Natural killer cell (primary cell): ENCODE data around the gene KCNE2. TPM values are rescaled to one million over a fixed set of nuclear protein-coding genes. Genes with fewer than 3 reads are reported as not detected.
"Not testable (repeated sequence)": the region's sequence is repeated elsewhere in the genome, so short reads cannot be mapped to it uniquely, and the experiment has no call there.

ENCODE experiments used
- ATAC-seq, 3 donors: fragments of 150-1000 bp in 2 of 3; fragments of 200-7000 bp in 1 of 3; cut with Tn5 transposase; 1 replicate in 1 of 3; 2 replicates in 2 of 3; pipeline ENCODE4 v1.10.0; 2021; ENCODE audit warnings: mild to moderate bottlenecking in 2 of 3, moderate library complexity in 2 of 3
- DNase-seq, 2 donors: peaks; one replicate each; pipeline versions ENCODE4 v3.0.0 to v3.0.0-alpha.2; 2013 to 2021; ENCODE audit warnings: mixed read lengths in 1 of 2
- H3K27ac ChIP-seq: one replicate; pipeline ENCODE4 v1.5.1; 2013; ENCODE audit warnings: mild to moderate bottlenecking, low read length
- H3K27me3 ChIP-seq: one replicate; pipeline ENCODE4 v1.6.1; 2013; ENCODE audit warnings: low read length; ENCODE audit not compliant: control insufficient read depth, insufficient read depth
- H3K36me3 ChIP-seq: one replicate; pipeline ENCODE4 v1.6.1; 2013; ENCODE audit warnings: low read length; ENCODE audit not compliant: control insufficient read depth, insufficient read depth
- H3K4me1 ChIP-seq: one replicate; pipeline ENCODE4 v1.6.1; 2013; ENCODE audit warnings: low read length; ENCODE audit not compliant: control insufficient read depth, insufficient read depth
- H3K4me3 ChIP-seq: one replicate; pipeline ENCODE4 v1.5.1; 2013; ENCODE audit warnings: low read length
- H3K9me3 ChIP-seq: one replicate; pipeline ENCODE4 v1.6.1; 2013; ENCODE audit warnings: low read length; ENCODE audit not compliant: control insufficient read depth, insufficient read depth
- H3K27ac Mint-ChIP-seq, 2 donors: one replicate each; pipeline ENCODE4 v1.8.0; 2022; ENCODE audit warnings: mild to moderate bottlenecking in 2 of 2, mixed read lengths in 2 of 2, moderate library complexity in 1 of 2
- H3K27me3 Mint-ChIP-seq, 2 donors: one replicate each; pipeline ENCODE4 v1.8.0; 2022; ENCODE audit warnings: low read depth in 2 of 2, mixed read lengths in 2 of 2
- H3K36me3 Mint-ChIP-seq: one replicate; pipeline ENCODE4 v1.8.0; 2022; ENCODE audit warnings: mixed read lengths
- H3K4me1 Mint-ChIP-seq, 2 donors: one replicate each; pipeline ENCODE4 v1.8.0; 2022; ENCODE audit warnings: mixed read lengths in 2 of 2
- H3K4me3 Mint-ChIP-seq: one replicate; pipeline ENCODE4 v1.8.0; 2022; ENCODE audit warnings: mild to moderate bottlenecking, moderate library complexity, mixed read lengths
- H3K9me3 Mint-ChIP-seq, 2 donors: one replicate each; pipeline ENCODE4 v1.8.0; 2022; ENCODE audit warnings: mixed read lengths in 2 of 2
- WGBS: methylation state at CpG from one replicate; pipeline ENCODE4 v1.1.7; 2013; ENCODE audit warnings: missing lambda C conversion rate; ENCODE audit not compliant: insufficient coverage; 5-methylcytosine and 5-hydroxymethylcytosine counted together
- intact Hi-C: fragments of 100-400 bp; cut with micrococcal nuclease; formaldehyde crosslinking; loops from one replicate; pipeline ENCODE4 v1.14.2; 2022
- total RNA-seq, 4 donors: library from RNA; stranded (reverse); fragments of 120-200 nt in 1 of 4; gene quantifications; one replicate each; pipeline versions ENCODE4 v1.2.3 to v1.2.4, GENCODE V29; 2013 to 2022

Gene KCNE2
- total RNA-seq, 3 donors from 2014 or later (not counting 1 experiment from before 2014, with no cell fraction given): 0.60 TPM; not detected in 2

DNA sequence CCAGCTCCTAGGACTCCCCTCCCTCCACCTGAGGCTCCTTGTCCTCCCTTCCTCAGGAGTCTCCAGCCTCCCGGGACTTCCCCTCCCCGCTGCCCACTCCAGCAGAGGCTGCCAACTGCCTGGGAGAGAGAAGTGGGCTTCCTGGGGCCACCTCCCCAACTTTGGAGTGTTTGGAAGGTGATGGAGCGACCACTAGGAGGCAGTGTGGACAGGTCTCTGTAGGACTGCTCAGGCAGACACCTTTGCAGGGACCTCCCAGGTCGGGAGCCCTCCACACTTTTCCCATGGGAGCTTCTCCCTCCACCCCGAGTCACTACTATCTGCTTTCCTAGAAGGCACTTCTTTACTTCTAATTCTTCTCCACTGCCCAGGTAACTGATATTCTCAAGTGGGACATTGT lies 40.9 kb downstream of the KCNE2 start:
- intact Hi-C loops: not testable (repeated sequence)

DNA sequence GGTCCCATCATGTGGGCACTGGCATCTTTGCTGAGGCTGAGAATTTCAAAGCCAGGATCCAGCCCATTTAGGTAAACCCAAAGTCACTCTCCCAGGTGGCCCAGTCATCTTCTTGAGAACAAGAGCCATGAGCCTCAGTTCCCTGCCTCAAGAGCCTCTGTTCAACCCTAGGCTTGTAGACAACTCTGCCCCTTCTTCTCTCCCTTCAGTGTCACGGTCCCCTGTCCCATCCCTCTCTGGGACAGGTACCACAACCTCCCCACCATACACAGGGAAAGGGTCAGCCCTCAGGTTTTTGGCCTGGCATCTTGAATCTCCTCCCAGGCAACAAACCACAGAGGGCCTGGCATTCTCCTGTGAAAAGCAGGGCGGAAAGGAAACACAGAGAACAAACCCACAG lies 41.9 kb downstream of the KCNE2 start:
- H3K27me3 ChIP-seq, H3K4me1 ChIP-seq, H3K9me3 ChIP-seq, H3K4me1 Mint-ChIP-seq, H3K4me3 Mint-ChIP-seq, H3K36me3 ChIP-seq, DNase-seq, H3K36me3 Mint-ChIP-seq, intact Hi-C loops, H3K9me3 Mint-ChIP-seq, H3K27ac Mint-ChIP-seq, H3K4me3 ChIP-seq, H3K27me3 Mint-ChIP-seq, H3K27ac ChIP-seq: not testable (repeated sequence)
- ATAC-seq: peak in 1 of 3 donors; percentile 38
- no CpG with 5 or more reads among the region's 2 CpGs for WGBS

More for the DNA sequence above, 40.9 kb downstream of the KCNE2 start:
- H3K4me3 ChIP-seq, H3K27ac ChIP-seq, H3K36me3 Mint-ChIP-seq, H3K9me3 Mint-ChIP-seq, H3K9me3 ChIP-seq, H3K4me1 Mint-ChIP-seq, DNase-seq, H3K27ac Mint-ChIP-seq, H3K4me3 Mint-ChIP-seq, H3K36me3 ChIP-seq, H3K27me3 ChIP-seq, H3K27me3 Mint-ChIP-seq, H3K4me1 ChIP-seq, ATAC-seq: not testable (repeated sequence)
- no CpG with 5 or more reads among the region's 5 CpGs for WGBS

GRCh38 chr21:34406102-34406501 lies 42.3 kb downstream of the KCNE2 start:
- H3K9me3 ChIP-seq, H3K4me1 Mint-ChIP-seq, H3K27me3 Mint-ChIP-seq, DNase-seq, intact Hi-C loops, H3K27me3 ChIP-seq, H3K27ac Mint-ChIP-seq, H3K9me3 Mint-ChIP-seq, H3K4me1 ChIP-seq, H3K36me3 Mint-ChIP-seq, H3K27ac ChIP-seq, H3K36me3 ChIP-seq, H3K4me3 ChIP-seq, H3K4me3 Mint-ChIP-seq: not testable (repeated sequence)
- peak in 2 of 3 donors; percentile 42 to 61 for ATAC-seq
- no CpG with 5 or more reads among the region's 6 CpGs for WGBS

- H3K27ac ChIP-seq, H3K36me3 Mint-ChIP-seq, DNase-seq, H3K4me3 Mint-ChIP-seq, ATAC-seq, H3K27me3 Mint-ChIP-seq, intact Hi-C loops, H3K4me1 Mint-ChIP-seq, H3K4me1 ChIP-seq, H3K27me3 ChIP-seq, H3K36me3 ChIP-seq, H3K9me3 ChIP-seq, H3K4me3 ChIP-seq, H3K27ac Mint-ChIP-seq, H3K9me3 Mint-ChIP-seq: not testable (repeated sequence)
- WGBS: no CpG with 5 or more reads among the region's 2 CpGs
These were observed 42.9 kb downstream of the KCNE2 start for GRCh38 chr21:34406676-34407075.

DNA sequence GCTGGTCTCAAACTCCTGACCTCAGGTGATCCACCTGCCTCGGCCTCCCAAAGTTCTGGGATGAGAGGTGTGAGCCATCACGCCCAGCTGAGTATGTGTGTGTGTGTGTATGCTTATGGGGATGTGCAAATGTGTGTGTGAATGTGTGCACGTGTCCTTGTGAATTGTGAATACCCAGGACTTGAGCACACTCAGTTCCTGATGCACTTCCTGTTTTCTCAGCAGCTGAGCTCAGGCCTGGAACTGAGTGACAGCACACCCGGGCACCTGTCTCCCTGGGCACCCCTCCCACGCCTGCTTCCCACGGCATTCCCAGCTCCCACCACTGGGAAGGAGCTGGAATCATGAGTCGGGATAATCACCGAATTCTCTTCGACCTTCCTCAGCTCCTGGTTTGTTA lies 43.5 kb downstream of the KCNE2 start:
- ATAC-seq, H3K9me3 ChIP-seq, H3K36me3 Mint-ChIP-seq: not testable (repeated sequence)

DNA sequence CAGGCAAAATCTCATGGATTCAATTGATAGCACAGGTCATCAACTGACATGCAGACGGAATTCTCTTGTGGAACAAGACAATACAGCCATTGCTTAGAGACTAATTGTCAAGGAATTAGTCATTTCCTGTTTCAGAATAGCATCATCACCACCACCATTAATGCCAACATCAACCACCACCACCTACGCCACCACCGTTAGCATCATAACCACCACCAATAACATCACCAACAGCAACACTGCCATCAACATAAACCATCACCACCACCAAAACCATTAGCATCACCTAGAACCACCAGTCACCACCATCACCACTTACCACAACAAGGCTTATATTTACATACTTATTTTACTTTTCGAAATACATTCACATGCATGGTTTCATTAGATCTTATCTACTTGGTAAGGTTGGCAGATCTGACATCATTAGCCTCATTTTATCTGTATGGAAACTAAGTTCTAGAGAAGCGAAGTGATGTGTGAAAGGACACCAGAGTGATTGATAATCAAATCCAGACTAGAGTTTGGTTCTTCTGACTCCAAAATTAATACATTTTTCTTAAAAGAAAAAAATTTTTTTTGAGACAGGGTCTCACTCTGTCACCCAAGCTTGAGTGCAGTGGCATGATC lies 53.8 kb downstream of the KCNE2 start:
- peak; percentile 49 to 79 (median 62) for ATAC-seq
- H3K4me3 ChIP-seq, DNase-seq, H3K27ac ChIP-seq, H3K4me1 ChIP-seq, H3K4me1 Mint-ChIP-seq, H3K36me3 Mint-ChIP-seq, intact Hi-C loops, H3K27me3 Mint-ChIP-seq, H3K36me3 ChIP-seq, H3K27me3 ChIP-seq, H3K9me3 Mint-ChIP-seq, H3K4me3 Mint-ChIP-seq, H3K27ac Mint-ChIP-seq, H3K9me3 ChIP-seq: not testable (repeated sequence)
- WGBS: no CpG with 5 or more reads among the region's 5 CpGs

More for the DNA sequence above, 43.5 kb downstream of the KCNE2 start:
- H3K4me1 ChIP-seq, H3K36me3 ChIP-seq, H3K27ac ChIP-seq, H3K27ac Mint-ChIP-seq, H3K9me3 Mint-ChIP-seq, H3K27me3 ChIP-seq, H3K4me3 Mint-ChIP-seq, H3K4me3 ChIP-seq, intact Hi-C loops, H3K4me1 Mint-ChIP-seq, DNase-seq, H3K27me3 Mint-ChIP-seq: not testable (repeated sequence)
- WGBS: no CpG with 5 or more reads among the region's 9 CpGs

Other genes with a start within 250 kb of the KCNE2 start
- 10 to 100 TPM in 1 of 3 donors, 1 to 10 TPM in 2; 1.0 to 16.3 (median 1.5) TPM for gene SMIM11, start 11.5 kb downstream of the KCNE2 start, total RNA-seq
- gene SMIM34, start 59.9 kb downstream of the KCNE2 start, total RNA-seq: not detected
- 1 to 10 TPM in 2 of 3 donors, under 1 TPM in 1; 0.52 to 3.3 (median 1.6) TPM for gene KCNE1, start 148.2 kb downstream of the KCNE2 start, total RNA-seq